ENCODE results near the gene KRTAP5-11. TPM values are rescaled to one million over a fixed set of nuclear protein-coding genes. Genes with fewer than 3 reads are reported as not detected.
"Not testable (repeated sequence)": the region's sequence is repeated elsewhere in the genome, so short reads cannot be mapped to it uniquely, and the experiment has no call there.

Gene KRTAP5-11
- total and polyA plus RNA-seq, 2 of the 8 experiments (the other 6 are each of a cell fraction or from before 2014, with no cell fraction given): not detected

- POLR2A ChIA-PET (ENCODE audit: partially characterized antibody); H3K23ac ChIP-seq (ENCODE audit: insufficient read length); H2AK5ac ChIP-seq (ENCODE audit: low read depth, low read length); H2BK5ac ChIP-seq (ENCODE audit: low read depth, low read length); H3K14ac ChIP-seq (ENCODE audit: insufficient read length); H2BK120ac ChIP-seq (replicated peaks; ENCODE audit: low read depth, low read length); H3K4me3 ChIP-seq (ENCODE audit: extremely low read depth in 1 of 4, insufficient read depth in 2 of 4, low read depth in 3 of 4, low read length in 4 of 4); H3K27ac ChIP-seq (ENCODE audit: low read depth, low read length); H3K4me1 ChIP-seq (replicated peaks in 1 of 4; ENCODE audit: control insufficient read depth in 3 of 4, insufficient read depth in 4 of 4, low read length in 3 of 4); DNase-seq (ENCODE audit: low read depth in 1 of 2, low spot score in 2 of 2); H2BK12ac ChIP-seq (ENCODE audit: low read depth, low read length); H3K23me2 ChIP-seq (ENCODE audit: low read depth, low read length); H4K20me1 ChIP-seq (replicated peaks in 1 of 2; ENCODE audit: control insufficient read depth in 1 of 2, insufficient read depth in 2 of 2, low read length in 2 of 2); H4K91ac ChIP-seq (replicated peaks; ENCODE audit: insufficient read length, low read length); H3K4ac ChIP-seq (replicated peaks; ENCODE audit: insufficient read length, low read depth, low read length); H3K79me2 ChIP-seq (ENCODE audit: control insufficient read depth in 1 of 2, insufficient read depth in 2 of 2, low read length in 2 of 2); H2AFZ ChIP-seq (ENCODE audit: low read length); H3K9me3 ChIP-seq (ENCODE audit: insufficient read depth in 2 of 2, low read depth in 1 of 2, low read length in 1 of 2); H3K56ac ChIP-seq (replicated peaks; ENCODE audit: insufficient read length, low read depth, low read length); H3K36me3 ChIP-seq (ENCODE audit: control insufficient read depth in 2 of 4, insufficient read depth in 4 of 4, low read length in 3 of 4); H3K79me1 ChIP-seq (ENCODE audit: low read depth, low read length); H3K27me3 ChIP-seq (replicated peaks in 1 of 4; ENCODE audit: control insufficient read depth in 3 of 4, extremely low read depth in 1 of 4, insufficient read depth in 3 of 4, low read length in 3 of 4); H3K18ac ChIP-seq (ENCODE audit: extremely low read depth, low read length); H3K9ac ChIP-seq (replicated peaks in 1 of 4; ENCODE audit: extremely low read depth in 1 of 4, low read depth in 3 of 4, low read length in 3 of 4); H2BK20ac ChIP-seq (ENCODE audit: low read length); FAIRE-seq; H4K5ac ChIP-seq (ENCODE audit: insufficient read length, low read depth, low read length); H3K4me2 ChIP-seq (ENCODE audit: insufficient read depth in 1 of 2, low read depth in 2 of 2, low read length in 2 of 2); H4K8ac ChIP-seq (ENCODE audit: extremely low read depth, insufficient read depth, low read length); H2BK15ac ChIP-seq (ENCODE audit: low read length): not testable (repeated sequence)
- WGBS, 2 experiments (ENCODE audit: extremely low coverage in 1 of 2, insufficient coverage in 1 of 2, insufficient read length in 1 of 2, insufficient replicate concordance in 2 of 2, low coverage in 1 of 2, low lambda C conversion rate in 2 of 2, missing lambda C conversion rate in 1 of 2): 90% methylated on average over 9 of the region's 9 CpGs; no CpG with 5 or more reads in 1 of the 2 experiments
- CTCF ChIA-PET (ENCODE audit: partially characterized antibody): interaction anchor here (1.2 to 1.8 kb wide), 2 partner anchors 16 to 23 kb away, joined by 5 to 6 read pairs; no protein-coding TSS in a partner anchor
Measured at GRCh38 chr11:71540521-71541304, 42.0 kb downstream of the KRTAP5-11 start.

GRCh38 chr11:71539971-71540370 lies 42.7 kb downstream of the KRTAP5-11 start:
- H3K4me1 ChIP-seq (replicated peaks in 1 of 4; ENCODE audit: control insufficient read depth in 3 of 4, insufficient read depth in 4 of 4, low read length in 3 of 4); H2AFZ ChIP-seq (ENCODE audit: low read length); H2AK5ac ChIP-seq (ENCODE audit: low read depth, low read length); H4K8ac ChIP-seq (ENCODE audit: extremely low read depth, insufficient read depth, low read length); H3K56ac ChIP-seq (replicated peaks; ENCODE audit: insufficient read length, low read depth, low read length); H3K23ac ChIP-seq (ENCODE audit: insufficient read length); H4K5ac ChIP-seq (ENCODE audit: insufficient read length, low read depth, low read length); H3K27ac ChIP-seq (ENCODE audit: low read depth, low read length); H3K14ac ChIP-seq (ENCODE audit: insufficient read length); DNase-seq (ENCODE audit: low read depth in 1 of 2, low spot score in 2 of 2); H3K9ac ChIP-seq (replicated peaks in 1 of 4; ENCODE audit: extremely low read depth in 1 of 4, low read depth in 3 of 4, low read length in 3 of 4); H2BK20ac ChIP-seq (ENCODE audit: low read length); H3K79me1 ChIP-seq (ENCODE audit: low read depth, low read length); H4K91ac ChIP-seq (replicated peaks; ENCODE audit: insufficient read length, low read length); H3K4me2 ChIP-seq (ENCODE audit: insufficient read depth in 1 of 2, low read depth in 2 of 2, low read length in 2 of 2); H3K4ac ChIP-seq (replicated peaks; ENCODE audit: insufficient read length, low read depth, low read length); H3K23me2 ChIP-seq (ENCODE audit: low read depth, low read length); H2BK12ac ChIP-seq (ENCODE audit: low read depth, low read length); H3K4me3 ChIP-seq (ENCODE audit: extremely low read depth in 1 of 4, insufficient read depth in 2 of 4, low read depth in 3 of 4, low read length in 4 of 4); H3K18ac ChIP-seq (ENCODE audit: extremely low read depth, low read length); H4K20me1 ChIP-seq (replicated peaks in 1 of 2; ENCODE audit: control insufficient read depth in 1 of 2, insufficient read depth in 2 of 2, low read length in 2 of 2); H3K27me3 ChIP-seq (replicated peaks in 1 of 4; ENCODE audit: control insufficient read depth in 3 of 4, extremely low read depth in 1 of 4, insufficient read depth in 3 of 4, low read length in 3 of 4); POLR2A ChIA-PET (ENCODE audit: partially characterized antibody); H2BK5ac ChIP-seq (ENCODE audit: low read depth, low read length); H3K9me3 ChIP-seq (ENCODE audit: insufficient read depth in 2 of 2, low read depth in 1 of 2, low read length in 1 of 2); H3K79me2 ChIP-seq (ENCODE audit: control insufficient read depth in 1 of 2, insufficient read depth in 2 of 2, low read length in 2 of 2); H2BK120ac ChIP-seq (replicated peaks; ENCODE audit: low read depth, low read length); H2BK15ac ChIP-seq (ENCODE audit: low read length); FAIRE-seq; H3K36me3 ChIP-seq (ENCODE audit: control insufficient read depth in 2 of 4, insufficient read depth in 4 of 4, low read length in 3 of 4): not testable (repeated sequence)
- 90% methylated on average over 9 of the region's 11 CpGs; no CpG with 5 or more reads in 1 of the 2 experiments for WGBS, 2 experiments (ENCODE audit: extremely low coverage in 1 of 2, insufficient coverage in 1 of 2, insufficient read length in 1 of 2, insufficient replicate concordance in 2 of 2, low coverage in 1 of 2, low lambda C conversion rate in 2 of 2, missing lambda C conversion rate in 1 of 2)
- CTCF ChIA-PET (ENCODE audit: partially characterized antibody): interaction anchor here (1.2 kb wide), 1 partner anchor 23 kb away, joined by 6 read pairs; no protein-coding TSS in a partner anchor

All from H1 (cell line).